Measurements from ENCODE around the gene TRERF1.

GRCh38 chr6:42361036-42361435 is 90.7 kb downstream of the TRERF1 start:
- TF ChIP-seq CTCF (conservative IDR thresholded peaks at IDR 0.05; ENCODE audit: low read depth, low read length) (no peak), EZH2phosphoT487 (IDR thresholded peaks at IDR 0.05; ENCODE audit: borderline replicate concordance, low read length) (no peak), EZH2 (IDR thresholded peaks at IDR 0.05; ENCODE audit: low read length, unreplicated experiment) (no peak)
